ENCODE results near the gene PXDN.

- TF ChIP-seq, protein P1, sequence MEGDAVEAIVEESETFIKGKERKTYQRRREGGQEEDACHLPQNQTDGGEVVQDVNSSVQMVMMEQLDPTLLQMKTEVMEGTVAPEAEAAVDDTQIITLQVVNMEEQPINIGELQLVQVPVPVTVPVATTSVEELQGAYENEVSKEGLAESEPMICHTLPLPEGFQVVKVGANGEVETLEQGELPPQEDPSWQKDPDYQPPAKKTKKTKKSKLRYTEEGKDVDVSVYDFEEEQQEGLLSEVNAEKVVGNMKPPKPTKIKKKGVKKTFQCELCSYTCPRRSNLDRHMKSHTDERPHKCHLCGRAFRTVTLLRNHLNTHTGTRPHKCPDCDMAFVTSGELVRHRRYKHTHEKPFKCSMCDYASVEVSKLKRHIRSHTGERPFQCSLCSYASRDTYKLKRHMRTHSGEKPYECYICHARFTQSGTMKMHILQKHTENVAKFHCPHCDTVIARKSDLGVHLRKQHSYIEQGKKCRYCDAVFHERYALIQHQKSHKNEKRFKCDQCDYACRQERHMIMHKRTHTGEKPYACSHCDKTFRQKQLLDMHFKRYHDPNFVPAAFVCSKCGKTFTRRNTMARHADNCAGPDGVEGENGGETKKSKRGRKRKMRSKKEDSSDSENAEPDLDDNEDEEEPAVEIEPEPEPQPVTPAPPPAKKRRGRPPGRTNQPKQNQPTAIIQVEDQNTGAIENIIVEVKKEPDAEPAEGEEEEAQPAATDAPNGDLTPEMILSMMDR (conservative IDR thresholded peaks at IDR 0.05; ENCODE audit: low read depth, low read length): no peak
- TF ChIP-seq MAFK (IDR thresholded peaks at IDR 0.05; ENCODE audit: low read depth, low read length): no peak
- TF ChIP-seq CHD1 (IDR thresholded peaks at IDR 0.05; ENCODE audit: low read depth, low read length): no peak
- no peak for TF ChIP-seq FOS (IDR thresholded peaks at IDR 0.05; ENCODE audit: low read depth, low read length)
- TF ChIP-seq MAZ (IDR thresholded peaks at IDR 0.05; ENCODE audit: borderline replicate concordance, low read depth, low read length): no peak
- no peak for TF ChIP-seq RAD21 (IDR thresholded peaks at IDR 0.05; ENCODE audit: low read length)
- no peak for TF ChIP-seq POLR2A (IDR thresholded peaks at IDR 0.05; ENCODE audit: low read depth, low read length)
- TF ChIP-seq ELK1 (IDR thresholded peaks at IDR 0.05; ENCODE audit: borderline replicate concordance, low read depth, low read length): no peak
- no peak for TF ChIP-seq SMC3 (IDR thresholded peaks at IDR 0.05; ENCODE audit: low read depth, low read length)
Measured at GRCh38 chr2:1705557-1706076, 38.7 kb downstream of the PXDN start.
